HG02884 (cell line): ENCODE results near the gene EMILIN1.
"Not testable (repeated sequence)": the region's sequence is repeated elsewhere in the genome, so short reads cannot be mapped to it uniquely, and the experiment has no call there.

Source experiments
- ATAC-seq: cut with Tn5 transposase; IDR thresholded peaks from one replicate; pipeline ENCODE4 v1.9.1; 2021; ENCODE audit warnings: mild to moderate bottlenecking, moderate library complexity; ENCODE audit not compliant: unreplicated experiment

The EMILIN1 gene

GRCh38 chr2:27053776-27054175 lies 24.6 kb upstream of the EMILIN1 start:
- no peak for ATAC-seq

- ATAC-seq = no peak
Measured at GRCh38 chr2:27054721-27055120, 23.7 kb upstream of the EMILIN1 start.

GRCh38 chr2:27057184-27057583 lies 21.2 kb upstream of the EMILIN1 start:
- ATAC-seq = no peak

GRCh38 chr2:27058210-27058609 lies 20.2 kb upstream of the EMILIN1 start:
- ATAC-seq = no peak

- no peak for ATAC-seq
Measured at GRCh38 chr2:27059141-27059820, 19.1 kb upstream of the EMILIN1 start.

- no peak for ATAC-seq
Measured at GRCh38 chr2:27060323-27060722, 18.1 kb upstream of the EMILIN1 start.

GRCh38 chr2:27065128-27065527 lies 13.3 kb upstream of the EMILIN1 start:
- no peak for ATAC-seq

- ATAC-seq = no peak
Measured at GRCh38 chr2:27067385-27067784, 11.0 kb upstream of the EMILIN1 start.

- no peak for ATAC-seq
Measured at GRCh38 chr2:27069436-27069835, 9.0 kb upstream of the EMILIN1 start.

GRCh38 chr2:27069961-27070618 lies 8.3 kb upstream of the EMILIN1 start:
- ATAC-seq = no peak

GRCh38 chr2:27070653-27071276 lies 7.7 kb upstream of the EMILIN1 start:
- no peak for ATAC-seq

- peak; percentile 82 for ATAC-seq
Measured at GRCh38 chr2:27071277-27071989, 7.0 kb upstream of the EMILIN1 start, which contains the start of gene OST4. Gene OST4, minus strand, starts transcription at chr2:27071654.

GRCh38 chr2:27071990-27072830 lies 6.2 kb upstream of the EMILIN1 start:
- ATAC-seq = peak; percentile 19

GRCh38 chr2:27072920-27073319 lies 5.5 kb upstream of the EMILIN1 start:
- no peak for ATAC-seq

- ATAC-seq = no peak
Measured at GRCh38 chr2:27073782-27074181, 4.6 kb upstream of the EMILIN1 start.

- no peak for ATAC-seq
Measured at GRCh38 chr2:27074738-27075565, 3.5 kb upstream of the EMILIN1 start.

- not testable (repeated sequence) for ATAC-seq
Measured at GRCh38 chr2:27075566-27075871, 2.9 kb upstream of the EMILIN1 start.

- ATAC-seq = no peak
Measured at GRCh38 chr2:27076323-27076722, 2.1 kb upstream of the EMILIN1 start.

GRCh38 chr2:27077231-27077630 lies 1.2 kb upstream of the EMILIN1 start:
- no peak for ATAC-seq
